SHP77 (cell line): ENCODE results near the gene TRIM22.
"Not testable (repeated sequence)": the region's sequence is repeated elsewhere in the genome, so short reads cannot be mapped to it uniquely, and the experiment has no call there.

Experiments used
- DNase-seq, 2 experiments: peaks; one replicate each; lab custom pipeline; 2025; lab: John Stamatoyannopoulos, UW

Gene TRIM22, protein sequence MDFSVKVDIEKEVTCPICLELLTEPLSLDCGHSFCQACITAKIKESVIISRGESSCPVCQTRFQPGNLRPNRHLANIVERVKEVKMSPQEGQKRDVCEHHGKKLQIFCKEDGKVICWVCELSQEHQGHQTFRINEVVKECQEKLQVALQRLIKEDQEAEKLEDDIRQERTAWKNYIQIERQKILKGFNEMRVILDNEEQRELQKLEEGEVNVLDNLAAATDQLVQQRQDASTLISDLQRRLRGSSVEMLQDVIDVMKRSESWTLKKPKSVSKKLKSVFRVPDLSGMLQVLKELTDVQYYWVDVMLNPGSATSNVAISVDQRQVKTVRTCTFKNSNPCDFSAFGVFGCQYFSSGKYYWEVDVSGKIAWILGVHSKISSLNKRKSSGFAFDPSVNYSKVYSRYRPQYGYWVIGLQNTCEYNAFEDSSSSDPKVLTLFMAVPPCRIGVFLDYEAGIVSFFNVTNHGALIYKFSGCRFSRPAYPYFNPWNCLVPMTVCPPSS

DNA sequence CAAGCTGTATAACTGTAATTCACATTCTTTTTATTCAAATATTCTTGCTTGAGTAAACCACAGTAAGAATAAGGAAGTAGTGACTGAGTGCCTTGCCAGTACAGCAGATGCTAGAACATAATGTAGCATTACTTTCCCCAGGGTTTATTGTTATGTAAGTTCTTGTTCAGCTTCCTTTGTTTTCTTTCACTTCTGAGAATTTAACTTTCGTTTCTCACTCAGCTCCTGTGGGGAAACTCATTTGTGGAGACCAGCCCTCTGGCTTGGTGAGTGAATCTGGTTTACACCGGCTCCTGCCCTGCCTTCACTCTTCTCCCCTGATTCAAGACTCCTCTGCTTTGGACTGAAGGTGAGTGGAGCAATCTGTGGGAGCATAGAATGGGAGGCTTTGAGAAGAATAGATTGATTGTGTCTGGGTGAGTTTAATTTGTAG, at the start of gene TRIM22:
TSS of gene TRIM22 (plus strand) at position 240 of the 433 bp plus-strand sequence. CDS start 6,443 bp downstream, outside the sequence.
- DNase-seq, result no peak

DNA sequence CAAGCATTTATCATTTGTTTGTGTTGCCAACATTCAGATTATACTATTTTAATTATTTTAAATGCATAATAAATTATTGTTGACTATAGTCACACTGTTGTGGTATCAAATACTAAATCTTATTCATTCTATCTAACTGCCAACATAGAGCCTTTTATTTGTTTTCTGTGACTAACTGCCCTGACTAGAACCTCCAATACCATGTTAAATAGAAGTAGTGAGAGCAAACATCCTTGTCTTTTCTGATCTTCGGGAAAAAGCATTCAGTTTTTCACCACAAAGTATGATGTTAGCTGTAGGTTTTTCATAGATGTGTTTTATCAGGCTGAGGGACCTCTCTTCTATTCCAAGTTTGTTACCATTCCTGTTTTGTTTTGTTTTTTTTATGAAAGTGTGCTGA, 49.6 kb upstream of the TRIM22 start:
- DNase-seq, result no peak

DNA sequence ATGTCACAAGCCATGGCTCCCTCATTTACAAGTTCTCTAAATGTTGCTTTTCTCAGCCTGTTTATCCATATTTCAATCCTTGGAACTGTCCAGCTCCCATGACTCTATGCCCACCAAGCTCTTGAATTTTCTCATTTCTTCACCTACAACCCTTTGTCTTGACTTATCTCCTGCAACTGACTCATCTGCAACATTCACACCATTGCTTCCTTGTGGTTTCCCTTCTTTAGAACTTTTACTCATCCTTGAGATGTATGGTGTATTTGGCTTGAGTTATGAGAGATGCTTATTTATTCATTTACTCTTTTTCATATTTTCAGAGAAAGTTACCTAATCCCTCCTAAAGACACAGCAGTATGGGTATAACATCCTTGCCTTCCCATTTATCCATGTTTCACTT, 46.0 kb upstream of the TRIM22 start:
- no peak for DNase-seq

DNA sequence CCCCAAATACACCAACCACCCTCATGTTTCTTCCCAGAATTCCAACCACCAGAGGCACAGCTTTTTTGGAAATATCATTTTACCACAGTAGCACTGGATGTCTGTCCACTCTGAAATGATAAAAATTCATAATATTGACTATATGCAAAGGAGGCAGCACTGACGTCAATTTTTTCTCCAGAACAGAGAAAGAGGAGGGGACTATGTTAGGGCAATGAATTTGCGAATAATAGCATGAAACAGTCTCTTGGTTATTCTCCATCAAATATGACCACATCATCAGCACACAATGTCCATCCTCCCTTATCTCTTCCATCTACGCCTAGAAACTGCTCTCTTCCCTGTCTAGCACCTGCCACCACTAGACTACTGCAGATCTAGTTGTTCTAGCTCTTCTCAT, 43.5 kb upstream of the TRIM22 start:
- no peak for DNase-seq

DNA sequence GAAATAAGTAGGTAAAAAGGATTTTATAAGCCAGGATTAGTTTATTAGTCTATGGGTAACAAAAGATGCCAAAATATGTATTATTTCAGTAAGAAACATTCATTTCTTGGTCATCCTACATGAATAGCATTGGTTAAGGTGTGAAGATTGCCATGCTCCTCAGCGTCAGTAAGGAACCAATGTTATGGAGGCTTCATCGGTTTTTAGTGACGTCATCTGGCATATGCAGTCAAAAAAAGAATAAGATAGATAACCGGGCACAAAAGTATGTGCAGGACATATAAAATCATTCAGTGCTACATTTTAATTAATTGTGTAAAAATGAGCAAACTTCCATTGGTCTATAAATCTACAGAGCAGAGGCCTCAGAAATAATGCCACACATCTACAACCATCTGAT, 34.1 kb upstream of the TRIM22 start:
- no peak for DNase-seq

DNA sequence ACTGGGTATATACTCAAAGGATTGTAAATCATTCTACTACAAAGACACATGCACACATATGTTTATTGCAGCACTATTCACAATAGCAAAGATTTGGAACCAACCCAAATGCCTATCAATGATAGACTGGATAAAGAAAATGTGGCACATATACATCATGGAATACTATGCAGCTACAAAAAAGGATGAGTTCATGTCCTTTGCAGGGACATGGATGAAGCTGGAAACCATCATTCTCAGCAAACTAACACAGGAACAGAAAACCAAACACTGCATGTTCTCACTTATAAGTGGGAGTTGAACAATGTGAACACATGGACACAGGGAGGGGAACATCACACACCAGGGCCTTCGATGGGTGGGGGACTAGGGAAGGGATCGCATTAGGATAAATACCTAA, 32.6 kb upstream of the TRIM22 start:
- not testable (repeated sequence) for DNase-seq

DNA sequence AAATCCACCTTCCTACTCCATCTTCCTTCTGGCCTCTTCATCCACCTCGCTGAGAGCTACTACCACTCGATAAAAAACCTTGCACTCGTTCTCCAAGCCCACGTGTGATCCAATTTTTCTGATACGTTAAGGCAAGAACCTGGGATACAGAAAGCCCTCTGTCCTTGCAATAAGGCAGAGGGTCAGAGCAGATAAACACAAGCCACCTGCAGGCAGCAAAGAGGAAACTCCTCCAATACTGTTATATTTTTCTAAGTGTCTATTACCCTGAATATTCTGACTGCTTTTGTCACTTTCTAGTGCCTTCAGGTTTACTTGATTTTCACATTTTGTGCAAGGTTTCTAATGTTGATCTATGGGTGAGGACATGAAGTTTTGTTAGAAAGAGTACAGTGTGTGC, 31.3 kb upstream of the TRIM22 start:
- no peak for DNase-seq

DNA sequence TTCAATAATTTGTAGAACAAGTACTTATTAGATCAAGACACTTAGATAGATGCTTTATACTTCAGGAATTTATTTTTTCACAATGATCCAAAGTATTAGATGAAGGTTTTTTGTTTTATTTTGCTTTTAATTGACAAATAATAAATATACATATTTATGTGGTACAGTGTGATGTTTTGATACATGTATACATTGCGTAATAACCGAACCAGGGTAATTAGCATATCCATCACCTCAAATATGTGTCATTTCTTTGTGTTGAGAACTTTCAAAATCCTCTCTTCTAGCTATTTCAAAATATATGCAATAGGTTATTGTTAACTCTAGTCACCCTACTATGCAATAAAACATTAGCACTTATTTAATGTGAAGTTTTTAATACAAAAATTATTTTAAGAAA, 26.1 kb upstream of the TRIM22 start:
- DNase-seq, result no peak

DNA sequence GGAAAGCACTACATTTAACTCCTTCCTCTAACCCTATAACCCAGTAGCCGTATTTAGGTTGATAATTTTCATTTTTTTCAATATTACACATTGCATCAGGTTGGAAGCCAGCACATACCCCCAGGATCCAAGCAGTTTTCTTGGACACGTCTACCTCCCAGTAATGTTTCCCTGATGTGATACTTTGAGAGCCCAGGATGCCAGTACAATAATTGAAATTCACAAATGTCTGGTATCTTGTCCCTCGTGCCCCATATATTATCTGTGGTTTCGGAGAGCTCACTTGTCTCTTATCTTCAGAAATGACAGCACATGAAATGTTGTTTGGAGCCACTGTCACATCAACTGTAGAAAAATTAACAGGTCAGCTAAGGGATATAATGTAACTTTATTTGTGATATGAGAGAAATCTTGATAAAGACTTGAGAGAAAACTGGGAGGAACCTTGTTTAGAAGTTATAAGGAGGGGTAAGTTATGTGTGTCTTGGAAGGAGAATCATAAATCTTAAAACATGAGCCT, 24.5 kb upstream of the TRIM22 start:
- no peak for DNase-seq

DNA sequence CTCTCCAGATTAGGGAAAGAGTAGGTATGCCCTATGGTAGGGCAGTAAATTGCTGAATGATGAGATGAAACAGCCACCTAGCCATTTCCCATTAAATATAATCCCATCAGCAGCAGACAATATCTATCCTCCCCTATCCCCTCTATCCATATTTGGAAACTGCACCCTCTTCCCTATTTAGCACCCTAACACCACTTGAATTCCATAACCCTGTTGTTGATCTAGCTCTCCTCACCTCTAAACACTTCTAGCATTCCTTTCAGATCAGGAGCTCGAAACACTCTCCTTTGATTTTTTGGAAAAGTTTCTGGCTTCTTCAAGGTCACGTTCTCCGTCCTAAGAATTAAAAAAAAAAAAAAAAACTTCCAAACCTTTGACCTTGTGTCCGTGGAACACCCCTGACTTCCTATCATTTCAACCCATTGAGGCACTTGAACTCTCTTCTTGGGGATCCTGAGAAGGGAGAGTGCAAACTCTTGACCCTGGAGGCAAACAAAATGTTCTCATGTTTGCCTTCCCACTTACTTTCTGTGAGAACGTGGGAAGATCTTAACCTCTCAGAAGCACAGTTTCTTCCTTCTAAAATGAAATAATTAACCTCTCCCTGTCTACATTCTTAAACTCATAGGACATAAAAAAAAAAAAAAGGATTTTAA, 23.7 kb upstream of the TRIM22 start:
- DNase-seq, result no peak

DNA sequence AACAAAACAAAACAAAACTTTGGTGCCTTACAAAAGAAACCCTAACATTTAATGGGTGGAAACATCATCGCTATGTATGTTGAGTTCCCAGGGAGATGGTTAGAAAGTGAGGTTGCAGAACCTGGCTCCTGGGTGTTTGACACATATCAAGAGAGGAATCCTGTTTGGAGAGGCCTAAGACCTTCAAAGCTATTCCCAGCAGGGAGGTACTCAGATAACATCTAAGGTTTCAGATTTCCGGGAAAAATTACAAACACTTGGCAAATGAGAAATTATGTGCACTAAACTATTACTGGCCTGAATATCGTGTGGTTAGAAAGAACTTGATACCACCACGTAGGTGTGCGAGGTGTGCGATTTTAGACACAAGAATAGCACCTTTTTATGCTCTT, 23.2 kb upstream of the TRIM22 start:
- no peak for DNase-seq

DNA sequence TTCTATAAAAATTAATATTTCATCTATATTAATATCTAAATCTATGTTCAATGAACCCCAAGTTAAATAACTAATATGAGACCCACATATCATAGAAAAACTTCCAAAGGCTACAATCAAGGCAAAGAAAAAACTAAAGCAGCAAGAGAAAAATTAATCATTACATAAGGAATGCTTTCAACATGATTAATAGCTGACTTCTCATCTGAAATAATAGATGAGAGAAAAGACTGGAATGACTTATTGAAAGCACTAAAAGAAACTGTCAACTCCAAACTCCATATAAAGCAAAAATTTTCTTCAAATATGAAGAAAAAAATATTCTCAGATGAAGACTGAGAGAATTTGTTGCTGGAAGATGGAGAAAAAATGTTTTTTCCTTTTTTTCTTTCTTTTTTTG, 17.8 kb upstream of the TRIM22 start:
- DNase-seq, result no peak

DNA sequence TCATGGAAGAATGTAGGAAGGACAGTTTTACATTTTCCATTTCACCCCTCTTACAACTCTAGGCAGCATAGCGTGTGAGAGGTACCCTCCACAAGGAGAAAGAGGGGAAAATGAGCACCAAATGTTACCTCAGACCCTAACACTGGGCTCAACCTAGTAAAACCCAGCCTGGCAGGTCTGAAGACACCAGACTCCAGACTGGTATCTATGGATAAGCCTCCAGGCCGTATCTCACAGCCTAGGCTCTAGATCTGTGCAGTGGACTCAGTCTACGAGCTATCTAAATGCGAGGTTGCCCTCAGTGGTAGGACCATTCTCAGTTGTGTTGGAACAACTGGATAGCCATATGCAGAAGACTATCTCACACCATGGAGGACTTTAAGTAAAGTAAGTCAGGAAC, 15.2 kb upstream of the TRIM22 start:
- DNase-seq, result no peak

DNA sequence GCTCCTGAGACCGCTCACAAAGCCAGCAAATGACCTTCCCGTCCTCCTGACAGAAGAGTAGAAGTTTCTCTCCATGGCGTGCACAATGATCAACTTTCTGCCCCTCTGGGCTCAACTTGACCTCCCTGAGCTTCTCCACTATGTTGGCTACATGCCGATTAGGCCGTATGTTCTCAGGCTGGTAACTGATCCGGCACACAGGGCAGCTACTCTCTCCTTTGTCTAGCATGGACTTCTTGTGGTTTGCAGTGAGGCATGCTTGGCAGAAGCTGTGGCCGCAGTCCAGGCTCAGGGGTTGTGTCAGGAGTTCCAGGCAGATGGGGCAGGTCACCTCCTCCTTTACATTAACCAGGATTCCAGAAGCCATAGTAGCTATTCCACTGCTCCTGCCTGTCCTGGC, 9.8 kb upstream of the TRIM22 start:
- no peak for DNase-seq

DNA sequence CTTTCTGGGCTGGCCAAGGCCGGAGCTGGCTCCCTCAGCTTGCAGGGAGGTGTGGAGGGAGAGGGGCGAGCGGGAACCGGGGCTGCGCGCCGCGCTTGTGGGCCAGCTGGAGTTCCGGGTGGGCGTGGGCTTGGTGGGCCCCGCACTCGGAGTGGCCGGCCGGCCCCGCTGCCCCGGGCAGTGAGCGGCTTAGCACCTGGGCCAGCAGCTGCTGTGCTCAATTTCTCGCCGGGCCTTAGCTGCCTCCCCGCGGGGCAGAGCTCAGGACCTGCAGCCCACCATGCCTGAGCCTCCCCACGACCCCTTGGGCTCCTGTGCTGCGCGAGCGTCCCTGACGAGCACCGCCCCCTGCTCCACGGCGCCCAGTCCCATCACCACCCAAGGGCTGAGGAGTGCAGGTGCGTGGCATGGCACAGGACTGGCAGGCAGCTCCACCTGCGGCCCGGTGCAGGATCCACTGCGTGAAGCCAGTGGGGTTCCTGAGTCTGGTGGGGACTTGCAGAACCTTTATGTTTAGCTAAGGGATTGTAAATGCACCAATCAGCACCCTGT, 6.6 kb upstream of the TRIM22 start:
- not testable (repeated sequence) for DNase-seq

DNA sequence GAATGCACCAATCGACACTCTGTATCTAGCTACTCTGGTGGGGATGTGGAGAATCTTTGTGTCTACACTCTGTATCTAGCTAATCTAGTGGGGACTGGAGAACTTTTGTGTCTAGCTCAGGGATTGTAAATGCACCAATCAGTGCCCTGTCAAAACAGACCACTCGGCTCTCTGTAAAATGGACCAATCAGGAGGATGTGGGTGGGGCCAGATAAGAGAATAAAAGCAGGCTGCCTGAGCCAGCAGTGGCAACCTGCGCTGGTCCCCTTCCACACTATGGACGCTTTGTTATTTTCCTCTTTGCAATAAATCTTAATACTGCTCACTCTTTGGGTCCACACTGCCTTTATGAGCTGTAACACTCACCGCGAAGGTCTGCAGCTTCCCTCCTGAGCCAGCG, 6.0 kb upstream of the TRIM22 start:
- not testable (repeated sequence) for DNase-seq

DNA sequence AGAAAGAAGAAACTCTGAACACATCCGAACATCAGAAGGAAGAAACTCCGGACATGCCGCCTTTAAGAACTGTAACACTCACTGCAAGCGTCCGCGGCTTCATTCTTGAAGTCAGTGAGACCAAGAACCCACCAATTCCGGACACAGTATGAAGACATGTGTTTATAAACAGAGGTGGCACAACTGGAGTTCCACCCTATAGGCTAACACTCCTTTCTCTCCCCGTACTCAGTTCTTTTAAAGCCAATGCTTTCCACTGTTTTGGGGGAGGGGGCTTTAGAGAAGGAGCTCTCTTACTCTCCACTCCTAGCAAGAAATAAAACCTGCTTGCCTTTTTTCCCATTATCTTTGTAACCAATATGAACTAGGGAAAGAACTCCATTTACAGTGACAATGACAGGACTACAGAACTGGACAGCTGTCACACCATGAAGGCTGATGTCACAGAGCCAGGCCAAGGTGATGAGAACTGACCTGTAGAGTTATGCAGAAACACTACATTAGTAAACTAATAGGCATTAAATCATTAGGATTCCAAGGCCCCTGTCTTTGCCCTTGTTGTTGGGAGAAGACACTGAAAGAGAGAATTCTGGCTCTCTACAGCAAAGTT, 5.4 kb upstream of the TRIM22 start:
- no peak for DNase-seq

DNA sequence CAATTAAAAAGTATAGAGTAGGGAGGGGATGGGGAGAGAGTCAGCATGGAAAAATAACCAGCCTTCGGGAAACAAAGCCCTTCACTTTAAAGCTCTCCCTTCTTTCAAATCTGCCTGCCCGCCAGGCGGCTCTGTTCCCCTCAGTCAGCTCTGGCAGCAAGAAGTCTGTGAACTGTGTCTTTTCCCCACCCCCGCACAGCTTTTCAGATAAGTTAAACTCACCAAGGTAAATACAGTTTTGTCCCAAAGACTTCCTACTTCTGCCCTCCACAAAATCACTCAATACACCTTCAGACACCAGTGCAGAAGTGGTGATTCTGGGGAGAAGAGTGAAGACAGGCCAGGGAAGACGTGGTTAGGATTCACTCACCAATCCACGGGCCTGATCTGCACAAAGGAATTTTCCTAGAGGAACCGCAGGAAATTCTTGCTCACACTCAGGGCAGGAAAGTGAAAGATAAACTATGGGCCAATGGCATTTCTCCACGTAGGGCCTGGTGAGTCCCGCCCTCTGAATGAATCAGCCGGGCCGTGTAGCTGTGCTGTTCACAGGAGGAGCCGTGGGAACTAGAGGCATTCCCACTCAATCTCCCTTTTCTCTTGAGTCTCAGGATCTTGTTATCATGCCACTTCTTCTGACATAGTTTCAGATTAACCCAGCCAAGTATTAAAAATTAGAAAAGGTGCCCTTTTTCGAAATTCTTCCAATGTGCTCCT, 4.8 kb upstream of the TRIM22 start, which contains the start of gene TRIM5:
TSS of gene TRIM5 (minus strand) at position 429 of the 717 bp plus-strand sequence. CDS start 4,897 bp downstream, outside the sequence.
- DNase-seq, result peak; percentile 6 to 10

DNA sequence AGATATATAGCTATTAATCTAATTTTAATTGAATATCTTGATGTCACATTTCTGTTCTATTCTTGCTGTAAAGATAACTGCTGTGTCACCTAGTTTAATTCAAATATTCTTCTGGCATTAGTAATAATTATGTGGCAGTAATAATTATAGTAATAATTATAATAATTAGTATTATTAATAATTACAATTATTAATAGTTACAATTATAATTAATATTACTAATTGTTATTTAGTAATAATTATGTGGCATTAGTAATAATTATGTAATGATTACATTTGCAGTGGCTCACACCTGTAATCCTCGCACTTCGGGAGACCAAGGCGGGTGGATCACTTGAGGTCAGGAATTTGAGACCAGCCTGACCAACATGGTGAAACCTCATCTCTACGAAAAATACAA, 3.2 kb upstream of the TRIM22 start:
- no peak for DNase-seq

DNA sequence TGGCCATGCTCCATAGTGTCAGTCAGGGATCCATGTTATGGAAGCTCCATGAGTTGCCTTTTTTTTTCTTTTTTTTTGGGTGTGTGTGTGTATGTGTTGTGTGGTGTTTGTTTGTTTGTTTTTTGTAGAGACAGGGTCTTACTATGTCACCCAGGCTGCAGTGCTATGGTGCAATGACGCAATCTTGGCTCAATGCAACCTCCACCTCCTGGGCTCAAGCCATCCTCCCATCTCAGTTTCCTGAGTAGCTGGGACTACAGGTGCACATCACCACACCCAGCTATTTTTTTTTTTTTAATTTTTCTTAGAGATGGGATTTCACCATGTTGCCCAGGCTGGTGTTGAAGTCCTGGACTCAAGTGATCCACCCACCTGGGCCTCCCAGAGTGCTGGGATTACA, 1.1 kb upstream of the TRIM22 start:
- no peak for DNase-seq

DNA sequence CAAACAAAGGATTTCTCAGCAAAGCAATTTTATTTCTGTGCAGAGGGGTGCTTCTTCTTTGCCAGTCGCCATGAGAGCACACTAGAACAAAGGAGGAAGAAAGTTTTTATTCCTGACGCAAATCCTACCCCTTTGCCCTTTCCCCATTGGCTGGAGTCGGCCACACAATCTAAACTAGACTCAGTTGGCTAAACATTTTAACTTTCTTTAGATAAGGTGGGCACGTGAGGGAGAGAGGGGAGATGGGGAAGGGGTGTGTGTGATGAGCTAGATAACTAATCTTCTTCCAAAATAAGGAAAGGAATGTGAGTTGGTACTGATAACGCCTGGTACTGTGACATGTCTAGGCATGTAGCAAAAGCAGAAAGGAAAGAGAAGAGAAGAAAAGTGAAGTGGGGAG, 626 bp downstream of the TRIM22 start:
- no peak for DNase-seq

DNA sequence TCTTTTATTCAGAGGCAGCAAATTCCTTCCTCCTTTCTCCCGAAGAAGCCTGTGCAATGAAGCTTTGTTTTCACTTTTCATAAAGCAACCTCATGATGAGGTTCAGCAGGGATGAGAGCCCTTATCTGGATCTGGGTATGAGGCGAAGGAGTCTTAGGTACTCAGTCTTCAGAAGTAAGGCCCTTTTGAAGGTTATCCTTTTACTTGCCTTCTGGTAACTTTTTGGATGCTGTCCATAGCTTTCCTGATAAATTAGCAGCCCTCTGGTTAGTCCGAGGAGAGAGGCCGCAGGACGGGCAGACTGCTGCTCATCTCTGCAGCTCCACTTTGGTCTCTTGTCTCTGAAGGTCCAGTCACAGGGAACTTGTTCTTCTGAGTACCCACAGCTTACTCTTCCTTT, 1.1 kb downstream of the TRIM22 start:
- DNase-seq, result no peak
